OCI-M2 (cell line): ENCODE results near the gene TMLHE.
"Not testable (repeated sequence)": the region's sequence is repeated elsewhere in the genome, so short reads cannot be mapped to it uniquely, and the experiment has no call there.

ENCODE experiments used
- DNase-seq: peaks from one replicate; lab custom pipeline; 2025; ENCODE audit not compliant: unreplicated experiment; lab: John Stamatoyannopoulos, UW

TMLHE gene

GRCh38 chrX:155495134-155495533, 117.6 kb downstream of the TMLHE start:
- not testable (repeated sequence) for DNase-seq

- not testable (repeated sequence) for DNase-seq
Observed at GRCh38 chrX:155491421-155491820, 121.3 kb downstream of the TMLHE start.

- DNase-seq, result not testable (repeated sequence)
Observed at GRCh38 chrX:155477136-155477535, 135.6 kb downstream of the TMLHE start.

- not testable (repeated sequence) for DNase-seq
Observed at GRCh38 chrX:155466269-155466938, 146.3 kb downstream of the TMLHE start.

GRCh38 chrX:155460501-155460900, 152.3 kb downstream of the TMLHE start:
- DNase-seq, result not testable (repeated sequence)

- not testable (repeated sequence) for DNase-seq
Observed at GRCh38 chrX:155458471-155458870, 154.3 kb downstream of the TMLHE start, which contains the start of gene F8A3. Gene F8A3, minus strand, starts transcription at chrX:155458620. Its CDS starts 20 bp downstream, at chrX:155458600.

- not testable (repeated sequence) for DNase-seq
Observed at GRCh38 chrX:155457761-155458447, 154.8 kb downstream of the TMLHE start.

GRCh38 chrX:155441097-155441496, 171.7 kb downstream of the TMLHE start:
- no peak for DNase-seq
